ENCODE data around the gene SEL1L2. TPM values are rescaled to one million over a fixed set of nuclear protein-coding genes. Genes with fewer than 3 reads are reported as not detected.
A peak's percentile ranks its signal among the peaks of the same experiment; 100 is the strongest.

The SEL1L2 gene
- total RNA-seq, 6 experiments from 2014 or later = not detected

- H3K4me1 ChIP-seq = no peaks in the 10 kb centered on the region
- ATAC-seq (no peak), DNase-seq (no peak)
- TF ChIP-seq, protein P1, sequence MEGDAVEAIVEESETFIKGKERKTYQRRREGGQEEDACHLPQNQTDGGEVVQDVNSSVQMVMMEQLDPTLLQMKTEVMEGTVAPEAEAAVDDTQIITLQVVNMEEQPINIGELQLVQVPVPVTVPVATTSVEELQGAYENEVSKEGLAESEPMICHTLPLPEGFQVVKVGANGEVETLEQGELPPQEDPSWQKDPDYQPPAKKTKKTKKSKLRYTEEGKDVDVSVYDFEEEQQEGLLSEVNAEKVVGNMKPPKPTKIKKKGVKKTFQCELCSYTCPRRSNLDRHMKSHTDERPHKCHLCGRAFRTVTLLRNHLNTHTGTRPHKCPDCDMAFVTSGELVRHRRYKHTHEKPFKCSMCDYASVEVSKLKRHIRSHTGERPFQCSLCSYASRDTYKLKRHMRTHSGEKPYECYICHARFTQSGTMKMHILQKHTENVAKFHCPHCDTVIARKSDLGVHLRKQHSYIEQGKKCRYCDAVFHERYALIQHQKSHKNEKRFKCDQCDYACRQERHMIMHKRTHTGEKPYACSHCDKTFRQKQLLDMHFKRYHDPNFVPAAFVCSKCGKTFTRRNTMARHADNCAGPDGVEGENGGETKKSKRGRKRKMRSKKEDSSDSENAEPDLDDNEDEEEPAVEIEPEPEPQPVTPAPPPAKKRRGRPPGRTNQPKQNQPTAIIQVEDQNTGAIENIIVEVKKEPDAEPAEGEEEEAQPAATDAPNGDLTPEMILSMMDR (IDR thresholded peaks at IDR 0.05) = no peak
- TF ChIP-seq POLR2A (IDR thresholded peaks at IDR 0.05) = no peak
- WGBS (ENCODE audit: insufficient coverage, low coverage, low lambda C conversion rate, missing lambda C conversion rate) = 77% methylated on average over 5 of the region's 5 CpGs
- intact Hi-C loops (cut with DNase I) = no loop called here
- no peak overlapping the region for H3K4me3 ChIP-seq
- H3K27me3 ChIP-seq = no peaks in the 10 kb centered on the region
- no peaks in the 10 kb centered on the region for H3K9me3 ChIP-seq
- no peaks in the 10 kb centered on the region for H3K36me3 ChIP-seq
- no peak overlapping the region for H3K27ac ChIP-seq
Measured at GRCh38 chr20:13928901-13929300, 61.5 kb downstream of the SEL1L2 start.

- H3K27me3 ChIP-seq = no peaks in the 10 kb centered on the region
- no peak for ATAC-seq
- intact Hi-C loops (cut with DNase I) = no loop called here
Measured at GRCh38 chr20:13927171-13927570, 63.2 kb downstream of the SEL1L2 start.

GRCh38 chr20:13922241-13922640 lies 68.2 kb downstream of the SEL1L2 start:
- Histone ChIP-seq H3K4me1 (no peaks in the 10 kb centered on the region), H3K4me3 (no peak overlapping the region), H3K27ac (no peak overlapping the region), H3K36me3 (no peaks in the 10 kb centered on the region), H3K27me3 (no peaks in the 10 kb centered on the region), H3K9me3 (no peaks in the 10 kb centered on the region)
- intact Hi-C loops (cut with DNase I) = no loop called here
- WGBS (ENCODE audit: insufficient coverage, low coverage, low lambda C conversion rate, missing lambda C conversion rate) = 40% methylated on average over 5 of the region's 5 CpGs
- ATAC-seq = peak in 1 of 4 donors; percentile 39
- TF ChIP-seq, protein P1 (IDR thresholded peaks at IDR 0.05) = no peak
- no peak for TF ChIP-seq POLR2A (IDR thresholded peaks at IDR 0.05)
- DNase-seq = no peak

More at GRCh38 chr20:13927171-13927570, 63.2 kb downstream of the SEL1L2 start:
- no peak for TF ChIP-seq POLR2A (IDR thresholded peaks at IDR 0.05)
- TF ChIP-seq, protein P1 (IDR thresholded peaks at IDR 0.05) = no peak
- DNase-seq = no peak
- WGBS (ENCODE audit: insufficient coverage, low coverage, low lambda C conversion rate, missing lambda C conversion rate) = 60% methylated on average over 2 of the region's 2 CpGs
- no peaks in the 10 kb centered on the region for H3K4me1 ChIP-seq
- no peak overlapping the region for H3K27ac ChIP-seq
- no peak overlapping the region for H3K4me3 ChIP-seq
- no peaks in the 10 kb centered on the region for H3K9me3 ChIP-seq
- no peaks in the 10 kb centered on the region for H3K36me3 ChIP-seq

- intact Hi-C loops (cut with DNase I) = no loop called here
- no peaks in the 10 kb centered on the region for H3K9me3 ChIP-seq
- peak; percentile 41 to 93 (median 70) for ATAC-seq
- no peaks in the 10 kb centered on the region for H3K36me3 ChIP-seq
- TF ChIP-seq, protein P1 (IDR thresholded peaks at IDR 0.05) = no peak
- no peak for TF ChIP-seq POLR2A (IDR thresholded peaks at IDR 0.05)
- H3K27ac ChIP-seq = no peak overlapping the region
- 23% methylated on average over 3 of the region's 3 CpGs for WGBS (ENCODE audit: insufficient coverage, low coverage, low lambda C conversion rate, missing lambda C conversion rate)
- peak in 1 of 3 donors; percentile 40 for DNase-seq
- no peaks in the 10 kb centered on the region for H3K4me1 ChIP-seq
- no peak overlapping the region for H3K4me3 ChIP-seq
- H3K27me3 ChIP-seq = no peaks in the 10 kb centered on the region
Measured at GRCh38 chr20:13915284-13915683, 75.1 kb downstream of the SEL1L2 start.

GRCh38 chr20:13913572-13913971 lies 76.8 kb downstream of the SEL1L2 start:
- no peaks in the 10 kb centered on the region for H3K4me1 ChIP-seq
- TF ChIP-seq, protein P1 (IDR thresholded peaks at IDR 0.05) = no peak
- no peak for TF ChIP-seq POLR2A (IDR thresholded peaks at IDR 0.05)
- H3K9me3 ChIP-seq = no peaks in the 10 kb centered on the region
- DNase-seq (no peak), ATAC-seq (no peak)
- no peak overlapping the region for H3K4me3 ChIP-seq
- intact Hi-C loops (cut with DNase I) = no loop called here
- H3K36me3 ChIP-seq = no peaks in the 10 kb centered on the region
- no peak overlapping the region for H3K27ac ChIP-seq
- 61% methylated on average over 4 of the region's 4 CpGs for WGBS (ENCODE audit: insufficient coverage, low coverage, low lambda C conversion rate, missing lambda C conversion rate)
- no peaks in the 10 kb centered on the region for H3K27me3 ChIP-seq

Data from right lobe of liver (tissue), 6 donors.